Urothelium cell line (cell line): ENCODE measurements around the gene ASAH2B.
"Not testable (repeated sequence)": the region's sequence is repeated elsewhere in the genome, so short reads cannot be mapped to it uniquely, and the experiment has no call there.

ENCODE experiments used
- DNase-seq: peaks from one replicate; pipeline ENCODE4 v3.0.0; 2011; ENCODE audit warnings: low spot score, mixed read lengths
- FAIRE-seq: peaks from 2 replicates; lab custom pipeline; 2011; peaks lifted over from hg19 to GRCh38; lab: Jason Lieb, UNC

Gene ASAH2B

DNA sequence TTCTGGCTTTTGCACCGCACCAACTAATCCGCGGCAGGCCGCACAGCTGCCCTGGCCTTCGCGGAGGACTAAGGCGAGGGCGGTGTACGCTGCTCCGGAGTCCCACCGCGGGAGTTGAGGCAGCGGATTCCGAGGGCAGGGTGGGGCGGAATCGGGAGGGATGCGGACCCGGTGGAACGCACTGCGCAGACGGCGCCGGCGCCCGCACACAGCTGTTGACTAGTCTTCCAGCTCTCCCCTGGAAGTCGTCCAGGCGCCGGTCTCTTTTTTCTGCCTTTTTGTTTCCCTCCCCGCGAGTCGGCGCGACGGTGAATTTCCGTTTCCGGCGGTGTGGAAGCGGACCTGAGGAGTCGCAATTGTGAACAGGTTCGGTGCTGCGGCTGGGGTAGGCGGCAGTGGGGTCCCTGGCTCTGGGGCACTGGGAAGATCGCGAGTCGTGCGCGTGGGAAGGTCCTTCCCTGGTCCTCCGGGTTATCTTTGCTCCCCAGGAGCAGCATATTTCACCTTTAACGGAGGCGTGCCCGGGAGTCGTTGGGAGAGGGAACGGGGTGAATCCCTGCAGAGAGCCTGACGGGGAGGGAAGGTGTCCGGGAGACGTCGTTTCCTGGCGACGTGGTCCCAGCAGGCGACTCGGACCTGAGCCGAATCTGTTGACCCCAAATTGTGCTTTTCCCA is at the start of gene ASAH2B:
ASAH2B (plus strand) TSS at position 319 of the 675 bp plus-strand sequence. CDS start 5,195 bp downstream, outside the sequence.
- FAIRE-seq: peak; percentile 82
- peak; percentile 84 for DNase-seq

DNA sequence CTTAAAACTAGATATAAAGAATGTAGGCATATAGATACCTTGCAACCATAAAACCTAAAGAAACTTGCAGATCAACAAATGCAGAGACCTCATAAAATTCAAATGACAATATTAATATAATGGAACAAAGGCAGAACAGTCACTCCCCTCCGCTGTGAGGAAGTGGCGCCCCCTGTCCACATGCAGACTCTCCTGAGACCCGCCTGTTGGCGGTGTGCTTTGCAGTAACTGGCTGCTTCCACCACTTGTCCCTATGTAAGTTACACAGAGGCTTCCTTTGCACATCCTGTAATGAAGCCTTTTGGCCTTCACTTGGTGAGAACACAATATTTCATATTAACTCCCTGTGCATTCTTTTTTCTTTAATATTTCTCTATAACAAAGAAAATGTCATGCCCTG is 41.9 kb upstream of the ASAH2B start:
- DNase-seq, FAIRE-seq: not testable (repeated sequence)

DNA sequence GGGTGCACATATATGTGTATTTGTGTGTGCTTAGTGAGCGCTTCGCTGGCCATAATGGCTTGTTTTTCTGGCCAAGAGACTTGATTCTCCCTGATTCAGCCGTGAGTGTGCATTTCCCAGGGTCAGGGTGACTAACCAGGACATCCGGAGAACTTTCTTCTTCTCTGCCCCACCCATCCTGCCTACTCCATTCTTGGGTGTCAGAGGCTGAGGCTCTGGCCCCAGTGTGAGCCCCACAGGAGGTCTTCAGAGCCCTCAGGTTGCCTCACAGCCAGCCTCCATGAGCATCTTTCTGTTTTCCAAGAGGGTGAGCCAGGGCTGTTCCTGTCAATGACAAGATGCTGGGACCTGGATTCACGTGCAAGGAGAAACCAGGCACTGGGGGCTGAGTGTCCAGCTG is 37.8 kb upstream of the ASAH2B start:
- not testable (repeated sequence) for DNase-seq, FAIRE-seq

DNA sequence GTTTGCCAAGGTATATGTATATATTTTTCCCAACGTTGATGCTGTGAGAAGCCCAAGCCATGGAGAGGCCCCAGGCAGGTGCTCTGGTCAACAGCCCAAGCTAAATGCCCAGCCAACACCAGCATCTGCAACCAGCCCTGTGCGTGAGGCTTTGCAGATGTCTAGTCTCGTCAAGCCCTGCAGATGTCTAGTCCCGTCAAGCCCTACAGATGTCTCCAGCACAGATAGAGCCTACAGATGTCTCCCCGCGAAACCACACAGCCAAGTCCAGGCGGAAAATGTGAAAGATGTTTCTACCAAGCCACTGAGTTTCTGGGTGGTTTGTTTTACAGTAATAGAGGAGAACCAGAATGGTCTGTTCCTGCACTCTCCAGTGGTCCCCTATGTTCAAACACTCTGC is 36.7 kb upstream of the ASAH2B start:
- DNase-seq, FAIRE-seq: not testable (repeated sequence)

DNA sequence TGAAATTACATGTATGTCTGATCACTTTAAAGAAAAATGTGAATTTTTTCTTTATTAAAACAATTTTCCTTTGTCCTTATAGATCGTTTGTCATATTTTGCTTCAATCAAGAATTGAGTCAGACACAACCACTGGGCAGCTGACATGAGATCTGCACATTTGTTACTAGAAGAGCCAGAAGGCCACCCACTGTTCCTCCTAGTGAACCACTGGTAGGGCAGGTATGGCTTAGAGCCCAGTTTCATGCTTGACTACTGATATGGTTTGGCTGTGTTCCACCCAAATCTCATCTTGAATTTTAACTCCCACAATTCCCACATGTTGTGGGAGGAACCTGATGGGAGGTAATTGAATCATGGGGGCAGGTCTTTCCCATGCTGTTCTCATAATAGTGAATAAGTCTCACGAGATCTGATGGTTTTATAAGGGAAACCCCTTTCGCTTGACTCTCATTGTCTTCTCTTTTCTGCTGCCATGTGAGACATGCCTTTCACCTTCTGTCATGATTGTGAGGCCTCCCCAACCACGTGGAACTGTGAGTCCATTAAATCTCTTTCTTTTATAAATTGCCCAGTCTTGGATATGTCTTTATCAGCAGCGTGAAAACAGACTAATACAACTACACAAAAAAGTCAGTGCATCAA is 35.2 kb upstream of the ASAH2B start:
- not testable (repeated sequence) for FAIRE-seq, DNase-seq

DNA sequence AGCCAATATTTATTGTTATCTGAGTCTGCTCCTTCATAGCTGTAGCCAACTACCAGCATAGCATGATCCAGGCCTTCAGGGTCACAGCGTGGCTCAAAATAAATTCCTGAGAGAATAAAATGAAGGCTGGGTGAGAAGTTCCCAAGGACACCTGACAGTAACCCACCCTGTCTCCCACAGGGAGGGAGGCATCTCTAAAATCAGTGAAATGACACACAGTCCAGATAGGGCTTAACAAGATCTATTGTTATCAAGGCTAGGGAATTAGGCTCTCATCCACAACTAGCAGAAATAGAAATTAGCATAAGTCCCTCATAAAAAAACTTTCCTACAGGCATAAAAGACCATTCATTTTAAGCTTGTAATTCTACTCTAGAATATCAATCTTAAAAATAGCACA is 33.7 kb upstream of the ASAH2B start:
- FAIRE-seq: not testable (repeated sequence)

DNA sequence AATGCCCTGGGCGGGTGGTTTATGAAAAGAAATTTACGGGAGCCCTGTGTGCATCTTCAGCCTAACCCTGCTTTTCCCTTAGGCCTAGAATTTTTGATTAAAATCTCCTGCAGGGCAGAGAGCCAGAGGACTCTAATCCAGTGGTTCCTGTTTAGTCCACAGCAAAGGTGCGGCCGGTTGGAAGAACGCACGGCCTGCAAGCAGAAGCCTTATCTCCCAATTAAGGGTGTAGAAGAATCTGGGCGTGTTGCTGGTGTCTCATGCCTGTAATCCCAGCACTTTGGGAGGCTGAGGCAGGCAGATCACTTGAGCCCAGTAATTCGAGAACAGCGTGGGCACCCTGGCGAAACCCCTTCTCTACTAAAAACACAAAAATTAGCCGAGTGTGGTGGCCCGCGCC is 29.5 kb upstream of the ASAH2B start:
- not testable (repeated sequence) for FAIRE-seq, DNase-seq

More for the DNA sequence above, 33.7 kb upstream of the ASAH2B start:
- not testable (repeated sequence) for DNase-seq

DNA sequence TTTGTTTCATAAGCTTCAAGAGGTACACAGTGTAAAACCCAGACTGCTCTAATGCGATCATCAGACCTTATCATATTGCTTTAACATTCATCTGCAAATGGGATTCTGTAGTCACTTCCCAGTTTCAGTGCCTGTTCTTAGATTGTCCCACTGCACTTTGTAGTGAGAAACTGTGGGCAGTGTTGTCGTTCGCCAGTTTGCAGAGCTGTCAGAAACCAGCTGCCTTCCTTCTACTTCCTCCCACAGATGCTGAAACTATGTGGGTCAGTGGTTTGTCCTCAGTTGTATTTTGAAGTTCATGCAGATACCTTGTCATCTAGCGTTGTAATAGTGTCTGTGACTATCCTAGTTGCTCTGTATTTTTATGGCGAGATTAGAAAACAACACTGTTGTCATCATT is 15.9 kb upstream of the ASAH2B start:
- not testable (repeated sequence) for FAIRE-seq, DNase-seq

DNA sequence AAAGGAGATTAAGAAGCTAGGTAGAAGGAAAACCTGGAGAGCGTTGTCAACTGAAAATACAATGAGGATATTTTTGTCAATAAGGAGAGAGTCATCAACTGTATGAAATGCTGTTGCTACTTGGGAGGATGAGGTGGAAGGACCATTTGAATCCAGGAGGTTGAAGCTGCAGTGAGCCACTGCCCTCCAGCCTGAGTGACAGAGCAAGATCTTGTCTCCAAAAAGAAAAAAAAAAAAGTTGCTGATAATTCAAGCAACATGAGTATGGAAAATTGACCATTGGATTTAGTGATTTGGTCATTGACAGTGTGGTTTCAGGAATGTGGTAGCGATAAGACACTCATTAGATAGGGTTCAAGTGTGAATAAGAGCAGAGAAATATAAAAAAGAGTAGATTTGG is 11.6 kb upstream of the ASAH2B start:
- peak; percentile 20 for FAIRE-seq
- not testable (repeated sequence) for DNase-seq

DNA sequence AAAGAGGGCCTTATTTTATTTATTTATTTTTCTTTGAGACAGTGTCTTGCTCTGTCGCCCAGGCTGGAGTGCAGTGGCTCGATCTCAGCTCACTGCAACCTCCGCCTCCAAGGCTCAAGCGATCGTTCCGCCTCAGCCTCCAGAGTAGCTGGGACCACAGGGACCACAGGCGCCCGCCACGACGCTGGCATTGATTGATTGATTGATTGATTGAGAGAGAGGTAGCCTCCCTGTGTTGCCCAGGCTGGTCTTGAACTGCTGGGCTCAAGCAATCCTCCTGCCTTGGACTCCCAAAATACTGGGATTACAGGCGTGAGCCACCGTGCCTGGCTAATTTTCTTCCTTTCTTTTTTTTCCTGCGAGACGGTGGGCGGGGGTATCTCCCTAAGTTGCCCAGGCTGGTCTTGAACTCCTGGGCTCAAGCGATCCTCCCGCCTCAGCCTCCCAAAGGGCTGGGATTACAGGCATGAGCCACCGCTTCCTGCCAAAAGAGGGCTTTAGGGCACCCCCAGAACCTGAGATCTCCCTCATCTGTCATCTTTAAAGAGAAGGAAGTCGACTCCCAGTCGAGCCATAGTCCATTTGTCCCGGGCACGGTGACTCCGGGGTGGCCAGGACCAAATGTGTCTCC is 634 bp upstream of the ASAH2B start:
- not testable (repeated sequence) for FAIRE-seq, DNase-seq

DNA sequence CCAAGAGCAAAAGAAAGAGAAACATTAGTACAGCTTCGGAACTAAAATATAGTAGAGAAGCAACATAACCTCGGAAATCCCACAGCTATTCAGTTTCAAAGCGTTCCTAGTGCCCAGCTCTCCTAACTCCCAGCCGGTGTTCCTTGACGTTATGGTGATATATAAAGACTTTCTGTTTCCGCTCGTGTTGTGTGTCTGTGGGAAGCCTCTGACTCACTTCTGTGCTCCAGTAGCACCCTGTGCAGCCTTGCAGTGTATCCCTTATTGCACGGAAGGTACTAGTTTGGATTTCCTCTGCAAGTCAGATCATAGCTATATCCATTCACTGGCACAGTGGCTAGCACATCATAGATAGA is 535 bp downstream of the ASAH2B start:
- DNase-seq (peak; percentile 8), FAIRE-seq (no peak)

DNA sequence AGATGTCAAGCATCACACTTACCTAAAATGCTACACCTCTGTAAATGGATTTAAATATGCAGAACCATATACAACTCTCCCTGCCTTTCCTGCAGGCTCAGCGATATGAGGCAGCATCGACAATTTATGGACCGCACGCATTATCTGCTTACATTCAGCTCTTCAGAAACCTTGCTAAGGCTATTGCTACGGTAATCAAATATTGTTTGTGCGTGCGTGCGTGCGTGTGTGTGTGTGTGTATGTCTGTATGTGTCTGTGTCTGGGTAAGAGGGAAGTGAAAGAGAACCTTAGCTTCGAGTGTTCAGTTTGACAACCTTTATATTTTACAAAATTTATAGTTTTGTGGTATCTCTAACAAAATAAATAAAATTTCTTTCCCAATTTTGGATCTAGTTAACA is 3.1 kb downstream of the ASAH2B start:
- not testable (repeated sequence) for DNase-seq, FAIRE-seq

DNA sequence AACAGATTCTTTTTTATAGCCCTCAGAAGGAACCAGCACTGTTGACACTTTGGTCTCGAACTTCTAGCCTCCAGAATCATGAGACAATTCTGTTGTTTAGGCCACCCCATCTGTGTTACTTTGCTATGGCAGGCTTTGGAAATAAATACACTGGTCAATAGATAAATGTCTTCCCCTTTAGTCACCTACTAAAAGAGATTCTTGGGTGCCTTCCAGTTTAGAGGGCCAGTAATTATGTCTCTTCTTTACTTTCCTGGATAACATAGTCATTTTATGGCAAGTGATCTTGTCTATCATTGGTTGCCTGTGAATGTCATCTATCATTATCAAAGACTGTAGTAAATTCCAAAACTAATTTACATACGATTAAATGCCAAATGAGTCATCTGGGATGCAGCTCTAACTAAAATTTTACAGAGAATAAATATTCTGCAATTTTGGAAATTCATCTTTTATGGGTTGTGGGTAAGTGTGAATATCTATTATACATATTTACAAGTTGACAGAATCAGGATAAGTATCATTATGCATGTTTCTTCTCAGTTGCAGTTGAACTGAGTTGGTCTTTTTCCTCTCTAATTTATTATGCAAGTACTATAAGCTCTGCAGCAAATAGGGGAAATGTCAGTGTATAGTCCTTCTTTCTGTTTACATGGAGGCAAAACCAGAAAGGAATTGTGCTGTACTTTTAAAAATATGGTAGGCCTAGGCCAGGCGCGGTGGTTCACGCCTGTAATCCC is 27.2 kb downstream of the ASAH2B start:
- not testable (repeated sequence) for DNase-seq, FAIRE-seq

DNA sequence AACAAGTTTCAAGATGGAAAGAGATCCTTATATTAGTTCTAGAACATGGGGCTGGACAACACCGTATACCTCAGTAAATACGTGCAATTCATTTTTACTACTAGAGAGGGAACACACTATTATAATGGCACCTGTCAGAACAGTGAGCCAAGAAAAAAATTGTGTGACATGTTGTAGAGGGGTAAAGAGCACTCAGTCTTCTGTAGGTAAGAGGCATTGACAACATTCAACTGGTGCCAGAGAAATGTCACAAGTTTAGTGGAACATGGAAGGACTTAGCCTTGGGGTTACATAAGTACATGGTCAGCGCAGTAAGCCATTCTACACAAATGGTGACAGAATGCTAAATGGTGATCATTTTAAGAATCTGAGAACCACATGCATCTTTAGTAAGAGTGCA is 32.3 kb downstream of the ASAH2B start:
- not testable (repeated sequence) for DNase-seq, FAIRE-seq

DNA sequence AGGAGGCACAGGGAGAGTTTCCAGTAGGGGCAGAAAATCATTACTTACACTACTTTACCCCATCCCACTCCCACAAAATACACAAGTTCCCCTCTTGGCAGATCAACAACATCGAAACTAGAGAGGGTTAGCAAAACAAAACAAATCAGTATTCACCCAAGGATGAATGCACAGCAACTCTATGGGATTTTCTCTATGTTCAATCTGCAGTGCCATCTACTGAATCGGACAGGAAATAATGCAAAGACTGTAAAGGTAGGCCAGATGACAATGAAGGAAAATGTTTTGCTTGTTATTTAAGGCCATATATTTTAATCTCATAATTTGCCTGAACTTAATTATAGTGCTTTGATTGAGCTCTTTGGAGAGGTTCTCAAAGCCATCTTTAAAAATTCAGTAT is 35.1 kb downstream of the ASAH2B start:
- FAIRE-seq, DNase-seq: not testable (repeated sequence)

DNA sequence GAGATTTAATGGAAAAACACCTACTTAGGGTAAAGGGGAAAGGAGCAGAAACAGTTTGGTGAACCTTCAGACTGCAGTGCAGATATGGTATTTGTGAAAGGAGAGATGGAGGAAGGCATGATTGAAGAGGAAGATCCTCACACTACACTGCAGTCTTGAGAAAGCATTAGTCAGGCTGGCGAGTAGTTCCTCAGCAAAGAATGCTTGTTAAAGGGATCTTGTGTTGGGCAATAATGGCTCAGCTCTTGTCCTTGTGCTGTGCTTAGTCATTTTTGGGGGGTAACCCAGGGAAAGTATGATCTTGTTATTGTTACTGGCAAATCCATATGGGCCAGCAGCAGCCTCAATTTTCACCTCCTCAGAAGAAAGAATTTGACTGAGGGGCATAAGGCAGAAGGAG is 40.3 kb downstream of the ASAH2B start:
- FAIRE-seq, DNase-seq: not testable (repeated sequence)

DNA sequence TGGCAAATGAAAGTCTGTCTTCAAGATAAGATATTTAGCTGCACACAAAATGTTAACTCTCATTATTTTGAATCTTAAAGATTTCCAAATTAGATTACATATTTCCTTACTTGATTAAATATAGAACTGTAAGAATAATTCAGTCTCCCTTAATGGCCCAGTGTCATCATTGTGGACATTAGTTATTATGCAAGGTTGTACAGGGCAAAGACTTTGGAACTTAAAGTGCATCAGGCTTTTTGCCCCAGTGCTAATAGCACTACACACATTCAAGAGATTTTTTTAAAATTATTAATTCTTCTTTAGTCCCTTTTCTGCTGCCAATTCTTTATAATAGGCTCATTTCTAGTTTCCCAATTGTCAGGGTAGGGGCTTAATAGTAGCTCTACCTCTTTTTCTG is 42.3 kb downstream of the ASAH2B start:
- not testable (repeated sequence) for FAIRE-seq, DNase-seq

DNA sequence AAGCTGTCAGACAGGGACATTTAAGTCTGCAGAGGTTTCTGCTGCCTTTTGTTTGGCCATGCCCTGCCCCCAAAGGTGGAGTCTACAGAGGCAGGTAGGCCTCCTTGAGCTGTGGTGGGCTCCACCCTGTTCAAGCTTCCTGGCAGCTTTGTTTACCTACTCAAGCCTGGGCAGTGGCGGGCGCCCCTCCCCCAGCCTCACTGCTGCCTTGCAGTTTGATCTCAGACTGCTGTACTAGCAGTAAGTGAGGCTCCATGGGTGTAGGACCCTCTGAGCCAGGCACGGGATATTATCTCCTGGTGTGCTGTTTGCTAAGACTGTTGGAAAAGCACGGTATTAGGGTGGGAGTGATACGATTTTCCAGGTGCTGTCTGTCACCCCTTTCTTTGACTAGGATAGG is 48.2 kb downstream of the ASAH2B start:
- not testable (repeated sequence) for DNase-seq
- FAIRE-seq: peak; percentile 59

DNA sequence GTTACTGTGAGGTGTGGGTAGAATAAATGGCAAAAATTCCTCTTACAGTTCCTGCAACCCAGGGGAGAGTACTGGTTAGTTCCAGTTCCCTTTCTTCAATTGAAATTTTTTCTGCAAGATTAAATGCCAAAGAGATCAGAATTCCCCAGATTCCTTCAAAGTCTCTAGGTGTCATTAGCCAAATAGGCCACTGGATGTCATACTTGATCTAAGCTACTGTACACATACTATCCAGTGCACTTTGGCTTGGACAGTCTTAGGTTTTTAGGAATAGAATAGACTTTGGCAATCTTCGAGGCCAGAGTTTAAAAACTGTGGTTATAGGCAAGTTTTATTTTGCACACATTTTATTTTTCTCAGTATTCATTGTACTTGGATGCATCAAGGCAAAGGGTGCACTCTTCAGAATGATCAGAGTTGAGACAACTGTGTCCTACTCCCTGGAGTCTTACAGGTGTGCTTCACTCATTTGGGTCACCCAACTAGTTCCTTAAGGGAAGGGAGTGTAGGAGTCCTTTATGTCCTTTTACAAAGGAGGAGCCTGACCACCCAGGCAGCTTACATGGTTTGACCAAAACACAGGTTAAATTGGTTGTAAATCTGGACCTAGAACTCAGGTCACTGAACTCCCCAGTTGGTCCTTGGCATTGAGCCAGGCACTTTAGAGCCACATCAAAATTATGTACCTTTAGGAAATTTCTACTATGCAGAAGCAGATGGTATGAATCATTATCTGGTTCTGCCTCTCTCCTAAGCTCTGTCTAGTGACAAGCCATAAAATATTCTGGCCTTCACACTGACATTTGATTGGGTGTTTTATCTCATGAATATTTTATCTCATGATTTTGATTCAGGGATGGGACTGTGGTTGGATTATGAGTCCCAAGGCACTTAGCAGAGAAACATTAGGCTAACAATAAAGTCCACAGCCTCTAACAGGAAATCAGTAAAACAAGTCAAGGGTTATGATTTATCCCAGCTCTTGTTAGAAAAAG is 49.5 kb downstream of the ASAH2B start:
- FAIRE-seq (no peak), DNase-seq (peak; percentile 42)

DNA sequence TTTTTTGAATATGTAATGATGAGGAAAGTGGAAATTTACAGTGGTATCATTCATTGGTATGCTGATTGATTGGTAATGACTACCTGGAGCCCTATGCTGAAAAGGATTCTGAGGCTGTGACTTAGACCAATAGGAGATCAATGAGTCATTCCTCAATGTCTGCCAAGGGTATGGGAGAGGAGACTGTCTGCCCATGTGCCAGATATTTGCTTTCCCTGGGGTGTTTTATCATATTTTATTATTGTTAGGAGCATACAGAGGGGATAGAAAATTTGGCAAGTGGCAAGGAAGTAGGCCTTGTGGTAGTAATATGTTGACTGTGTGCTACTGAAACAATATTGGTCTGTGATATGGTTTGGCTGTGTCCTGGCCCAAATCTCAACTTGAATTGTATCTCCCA is 54.8 kb downstream of the ASAH2B start:
- DNase-seq (no peak), FAIRE-seq (no peak)
